ENCODE measurements around the gene MBLAC2.

The MBLAC2 gene

GRCh38 chr5:90461288-90461687 lies 13.3 kb downstream of the MBLAC2 start:
- TF ChIP-seq CTCF (IDR thresholded peaks at IDR 0.05; ENCODE audit: insufficient read depth, low read length) (no peak), REST (IDR thresholded peaks at IDR 0.05; ENCODE audit: insufficient replicate concordance, low read depth) (no peak), GABPA (IDR thresholded peaks at IDR 0.05; ENCODE audit: low read depth) (no peak), SPI1 (IDR thresholded peaks at IDR 0.05; ENCODE audit: borderline replicate concordance, low read depth) (no peak), POLR2AphosphoS5 (IDR thresholded peaks at IDR 0.05; ENCODE audit: low read depth) (no peak)
- DNase-seq (ENCODE audit: low read depth in 1 of 2, low spot score in 1 of 2) = no peak
- Histone ChIP-seq H3K4me3 (replicated peaks; ENCODE audit: insufficient read depth, low read length) (no peak overlapping the region), H3K27me3 (ENCODE audit: insufficient read depth, poor library complexity, severe bottlenecking) (no peaks in the 10 kb centered on the region), H3K27ac (replicated peaks) (no peak overlapping the region)

- TF ChIP-seq GABPA (IDR thresholded peaks at IDR 0.05; ENCODE audit: low read depth) = no peak
- TF ChIP-seq REST (IDR thresholded peaks at IDR 0.05; ENCODE audit: insufficient replicate concordance, low read depth) = no peak
- TF ChIP-seq SPI1 (IDR thresholded peaks at IDR 0.05; ENCODE audit: borderline replicate concordance, low read depth) = no peak
- no peak for TF ChIP-seq CTCF (IDR thresholded peaks at IDR 0.05; ENCODE audit: insufficient read depth, low read length)
- no peak for TF ChIP-seq POLR2AphosphoS5 (IDR thresholded peaks at IDR 0.05; ENCODE audit: low read depth)
- Histone ChIP-seq H3K27me3 (ENCODE audit: insufficient read depth, poor library complexity, severe bottlenecking) (no peaks in the 10 kb centered on the region), H3K4me3 (replicated peaks; ENCODE audit: insufficient read depth, low read length) (no peak overlapping the region), H3K27ac (replicated peaks) (no peak overlapping the region)
- no peak for DNase-seq (ENCODE audit: low read depth in 1 of 2, low spot score in 1 of 2)
Measured at GRCh38 chr5:90446961-90447360, 27.6 kb downstream of the MBLAC2 start.

- Histone ChIP-seq H3K27ac (replicated peaks) (no peak overlapping the region), H3K4me3 (replicated peaks; ENCODE audit: insufficient read depth, low read length) (no peak overlapping the region), H3K27me3 (ENCODE audit: insufficient read depth, poor library complexity, severe bottlenecking) (no peaks in the 10 kb centered on the region)
- DNase-seq (ENCODE audit: low read depth in 1 of 2, low spot score in 1 of 2) = no peak
- TF ChIP-seq CTCF (IDR thresholded peaks at IDR 0.05; ENCODE audit: insufficient read depth, low read length) (no peak), GABPA (IDR thresholded peaks at IDR 0.05; ENCODE audit: low read depth) (no peak), SPI1 (IDR thresholded peaks at IDR 0.05; ENCODE audit: borderline replicate concordance, low read depth) (no peak), POLR2AphosphoS5 (IDR thresholded peaks at IDR 0.05; ENCODE audit: low read depth) (no peak), REST (IDR thresholded peaks at IDR 0.05; ENCODE audit: insufficient replicate concordance, low read depth) (no peak)
Measured at GRCh38 chr5:90440644-90441043, 33.9 kb downstream of the MBLAC2 start.
